Activated naive CD8-positive, alpha-beta T cell treated with anti-CD3 and anti-CD28 coated beads, Interleukin-2, amount 10 ng/mL, durations not matched to agents 7 days and 5 days (primary cell): ENCODE data around the gene LRIG1. TPM values are rescaled to one million over a fixed set of nuclear protein-coding genes. Genes with fewer than 3 reads are reported as not detected.
A peak's percentile ranks its signal among the peaks of the same experiment; 100 is the strongest.

Experiments used
- ATAC-seq: fragments of 150-1000 bp; cut with Tn5 transposase; one replicate; pipeline ENCODE4 v1.10.0; 2021; ENCODE audit warnings: low read depth, moderate library complexity
- POLR2A ChIA-PET: fragments of 350-600 bp; sonication (Branson Sonifier 250); formaldehyde crosslinking; loops from one replicate; lab custom pipeline; 2021; ENCODE audit warnings: antibody characterized with exemption; lab: Charles Lee
- DNase-seq: peaks from one replicate; pipeline ENCODE4 v3.0.0; 2021
- H3K27ac Mint-ChIP-seq: one replicate; pipeline ENCODE4 v1.8.0; 2022; ENCODE audit warnings: mild to moderate bottlenecking, mixed read lengths
- H3K27me3 Mint-ChIP-seq: one replicate; pipeline ENCODE4 v1.8.0; 2022; ENCODE audit warnings: mild to moderate bottlenecking, moderate library complexity, mixed read lengths
- H3K36me3 Mint-ChIP-seq: one replicate; pipeline ENCODE4 v1.8.0; 2021; ENCODE audit warnings: mild to moderate bottlenecking, mixed read lengths
- H3K4me1 Mint-ChIP-seq: one replicate; pipeline ENCODE4 v1.8.0; 2021; ENCODE audit warnings: mixed read lengths
- H3K4me3 Mint-ChIP-seq: one replicate; pipeline ENCODE4 v1.8.0; 2022; ENCODE audit warnings: mild to moderate bottlenecking, moderate library complexity, mixed read lengths
- H3K9me3 Mint-ChIP-seq: one replicate; pipeline ENCODE4 v1.8.0; 2021; ENCODE audit warnings: mixed read lengths
- total RNA-seq, 2 experiments: library from RNA; stranded (reverse); gene quantifications; one replicate each; pipeline ENCODE4 v1.2.3, GENCODE V29; 2021

The LRIG1 gene
- total RNA-seq = 10 to 100 TPM; 17.9 to 27.0 TPM

DNA sequence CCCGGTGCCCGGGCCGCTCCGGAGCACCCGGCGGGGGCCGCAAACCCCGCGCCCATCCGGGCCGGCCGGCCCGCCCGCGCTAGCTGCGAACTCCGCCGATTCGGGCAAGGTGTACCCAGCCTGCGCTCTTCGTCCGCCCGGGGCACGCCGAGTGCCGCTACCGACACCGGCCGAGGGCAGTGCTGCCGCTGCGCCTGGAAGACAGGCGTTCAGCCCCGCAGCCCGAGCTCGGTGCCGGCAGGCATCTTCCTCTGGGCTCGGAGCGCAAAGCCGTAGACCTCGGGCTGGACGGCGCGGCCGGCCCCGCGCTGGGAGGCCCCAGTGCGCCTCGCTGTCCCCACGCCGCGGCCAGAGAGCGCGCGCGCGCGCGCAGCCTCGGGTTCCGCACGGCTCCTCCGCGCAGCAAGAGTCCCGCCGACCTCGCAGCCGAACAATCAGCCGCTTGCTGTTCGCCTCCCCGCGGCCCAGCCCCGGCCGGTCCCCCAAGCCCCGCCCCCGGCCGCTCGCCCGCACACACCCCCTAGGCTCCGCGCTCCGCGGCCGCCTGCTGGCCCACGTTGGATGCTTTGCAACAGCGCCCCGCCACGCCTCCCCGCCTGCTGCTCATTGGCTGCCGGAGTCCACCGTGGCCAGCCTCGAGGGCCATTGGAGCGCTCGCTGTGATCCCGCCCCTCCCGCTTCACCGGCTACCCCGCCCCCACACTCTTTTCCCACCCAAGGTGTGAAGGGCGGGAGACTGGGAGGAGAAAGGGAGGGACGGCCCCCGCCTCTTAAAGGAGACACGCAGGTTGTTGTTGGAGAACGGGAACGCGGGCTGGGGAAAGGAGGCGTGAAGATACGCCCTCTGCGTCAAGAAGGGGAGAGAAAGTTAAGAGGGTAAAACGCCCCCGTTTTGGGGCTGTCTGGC, at the start of gene LRIG1:
LRIG1 (minus strand) TSS at position 447 of the 907 bp plus-strand sequence. CDS start 615 bp downstream, outside the sequence.
- POLR2A ChIA-PET = interaction anchor here (2.3 kb wide), 1 partner anchor 10 kb away, joined by 10 read pairs; no protein-coding TSS in a partner anchor
- no peaks in the 10 kb centered on the region for H3K9me3 Mint-ChIP-seq
- peaks cover 45% of the 10 kb centered on the region for H3K27me3 Mint-ChIP-seq
- peak within 1 kb of the TSS; percentile 92 for H3K4me3 Mint-ChIP-seq
- ATAC-seq (peak; percentile 99), DNase-seq (peak; percentile 97)
- peaks cover 2% of the 10 kb centered on the region for H3K36me3 Mint-ChIP-seq
- H3K4me1 Mint-ChIP-seq = peaks cover 39% of the 10 kb centered on the region
- H3K27ac Mint-ChIP-seq = peak within 1 kb of the TSS; percentile 82

DNA sequence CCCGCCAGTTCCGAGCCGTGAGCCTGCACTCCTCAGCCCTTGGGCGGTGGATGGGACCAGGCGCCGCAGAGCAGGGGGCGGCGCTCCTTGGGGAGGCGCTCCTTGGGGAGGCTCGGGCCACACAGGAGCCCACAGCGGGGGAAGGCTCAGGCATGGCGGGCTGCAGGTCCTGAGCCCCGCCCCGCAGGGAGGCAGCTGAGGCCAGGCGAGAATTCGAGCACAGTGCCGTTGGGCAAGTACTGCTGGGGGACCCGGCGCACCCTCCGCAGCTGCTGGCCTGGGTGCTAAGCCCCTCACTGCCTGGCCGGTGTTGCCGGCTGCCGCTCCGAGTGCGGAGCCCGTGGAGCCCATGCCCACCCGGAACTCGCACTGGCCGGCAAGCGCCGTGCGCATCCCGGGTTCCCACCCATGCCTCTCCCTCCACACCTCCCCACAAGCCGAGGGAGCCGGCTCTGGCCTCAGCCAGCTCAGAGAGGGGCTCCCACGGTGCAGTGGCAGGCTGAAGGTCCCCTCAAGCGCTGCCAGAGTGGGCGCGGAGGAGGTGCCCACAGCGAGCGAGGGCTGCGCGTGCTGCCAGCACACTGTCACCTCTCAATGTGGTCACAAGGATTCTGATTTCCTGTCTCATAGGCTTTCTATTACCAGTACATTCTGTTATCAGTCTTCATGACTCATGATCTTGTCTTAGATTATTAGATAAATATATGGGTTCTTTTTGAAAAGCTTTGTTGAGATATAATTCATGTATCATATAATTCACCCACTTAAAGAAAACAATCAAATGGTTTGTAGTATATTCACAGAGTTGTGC, 44.0 kb upstream of the LRIG1 start:
- no peaks in the 10 kb centered on the region for H3K27me3 Mint-ChIP-seq
- no peak for ATAC-seq
- POLR2A ChIA-PET = no interaction called here
- no peaks in the 10 kb centered on the region for H3K36me3 Mint-ChIP-seq
- no peak overlapping the region for H3K27ac Mint-ChIP-seq
- H3K4me1 Mint-ChIP-seq = no peaks in the 10 kb centered on the region
- peaks cover 1% of the 10 kb centered on the region for H3K9me3 Mint-ChIP-seq
- H3K4me3 Mint-ChIP-seq = no peak overlapping the region
- no peak for DNase-seq

GRCh38 chr3:66542153-66542552, 41.3 kb upstream of the LRIG1 start:
- ATAC-seq (no peak), DNase-seq (no peak)
- H3K9me3 Mint-ChIP-seq = peaks cover 1% of the 10 kb centered on the region
- no peak overlapping the region for H3K4me3 Mint-ChIP-seq
- H3K36me3 Mint-ChIP-seq = no peaks in the 10 kb centered on the region
- peaks cover 8% of the 10 kb centered on the region for H3K27me3 Mint-ChIP-seq
- H3K27ac Mint-ChIP-seq = no peak overlapping the region
- no peaks in the 10 kb centered on the region for H3K4me1 Mint-ChIP-seq
- POLR2A ChIA-PET = no interaction called here

DNA sequence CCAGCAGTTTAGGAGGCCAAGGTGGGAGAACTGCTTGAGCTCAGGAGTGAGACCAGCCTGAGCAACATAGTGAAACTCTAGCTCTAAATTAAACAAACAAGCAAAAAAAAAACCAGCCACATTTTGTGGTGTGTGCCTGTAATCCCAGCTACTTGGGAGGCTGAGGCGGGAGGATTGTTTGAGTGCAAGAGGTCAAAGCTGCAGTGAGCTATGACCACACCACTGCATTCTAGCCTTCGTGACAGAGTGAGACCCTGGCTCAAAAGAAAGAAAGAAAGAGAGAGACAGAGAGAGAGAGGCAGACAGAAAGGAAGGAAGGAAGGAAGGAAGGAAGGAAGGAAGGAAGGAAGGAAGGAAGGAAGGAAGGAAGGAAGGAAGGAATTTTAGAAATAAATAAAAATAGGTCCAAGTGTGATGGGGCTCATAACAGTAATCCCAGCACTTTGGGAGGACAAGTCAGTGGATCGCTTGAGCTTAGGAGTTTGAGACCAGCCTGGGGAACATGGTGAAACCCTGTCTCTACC, 38.7 kb upstream of the LRIG1 start:
- ATAC-seq (no peak), DNase-seq (no peak)
- no peak overlapping the region for H3K4me3 Mint-ChIP-seq
- H3K4me1 Mint-ChIP-seq = no peaks in the 10 kb centered on the region
- POLR2A ChIA-PET = no interaction called here
- H3K27ac Mint-ChIP-seq = no peak overlapping the region
- H3K36me3 Mint-ChIP-seq = no peaks in the 10 kb centered on the region
- H3K9me3 Mint-ChIP-seq = peaks cover 1% of the 10 kb centered on the region
- H3K27me3 Mint-ChIP-seq = peaks cover 14% of the 10 kb centered on the region

GRCh38 chr3:66538390-66538789, 37.6 kb upstream of the LRIG1 start:
- H3K4me1 Mint-ChIP-seq = no peaks in the 10 kb centered on the region
- no peak overlapping the region for H3K27ac Mint-ChIP-seq
- no peak for DNase-seq
- no peak overlapping the region for H3K4me3 Mint-ChIP-seq
- H3K27me3 Mint-ChIP-seq = peaks cover 14% of the 10 kb centered on the region
- no peaks in the 10 kb centered on the region for H3K36me3 Mint-ChIP-seq
- ATAC-seq = no peak
- POLR2A ChIA-PET = no interaction called here
- H3K9me3 Mint-ChIP-seq = no peaks in the 10 kb centered on the region

- Mint-ChIP-seq H3K9me3 (no peaks in the 10 kb centered on the region), H3K4me1 (no peaks in the 10 kb centered on the region), H3K4me3 (no peak overlapping the region), H3K27ac (no peak overlapping the region), H3K36me3 (no peaks in the 10 kb centered on the region), H3K27me3 (peaks cover 14% of the 10 kb centered on the region)
- no peak for DNase-seq
- POLR2A ChIA-PET = no interaction called here
- no peak for ATAC-seq
These were observed 36.9 kb upstream of the LRIG1 start for GRCh38 chr3:66537735-66538134.

- Mint-ChIP-seq H3K4me1 (no peaks in the 10 kb centered on the region), H3K27ac (no peak overlapping the region), H3K27me3 (peaks cover 14% of the 10 kb centered on the region), H3K4me3 (no peak overlapping the region), H3K36me3 (no peaks in the 10 kb centered on the region), H3K9me3 (no peaks in the 10 kb centered on the region)
- POLR2A ChIA-PET = no interaction called here
- ATAC-seq = no peak
- no peak for DNase-seq
These were observed 36.0 kb upstream of the LRIG1 start for GRCh38 chr3:66536791-66537190.

GRCh38 chr3:66534304-66534845, 33.6 kb upstream of the LRIG1 start:
- Mint-ChIP-seq H3K9me3 (no peaks in the 10 kb centered on the region), H3K4me1 (no peaks in the 10 kb centered on the region), H3K27ac (no peak overlapping the region), H3K4me3 (no peak overlapping the region), H3K36me3 (no peaks in the 10 kb centered on the region), H3K27me3 (peaks cover 11% of the 10 kb centered on the region)
- POLR2A ChIA-PET = no interaction called here
- DNase-seq (no peak), ATAC-seq (no peak)

GRCh38 chr3:66532613-66533012, 31.8 kb upstream of the LRIG1 start:
- no peak for DNase-seq
- H3K4me3 Mint-ChIP-seq = no peak overlapping the region
- H3K36me3 Mint-ChIP-seq = no peaks in the 10 kb centered on the region
- H3K27me3 Mint-ChIP-seq = peaks cover 6% of the 10 kb centered on the region
- H3K9me3 Mint-ChIP-seq = no peaks in the 10 kb centered on the region
- ATAC-seq = no peak
- POLR2A ChIA-PET = no interaction called here
- H3K4me1 Mint-ChIP-seq = no peaks in the 10 kb centered on the region
- H3K27ac Mint-ChIP-seq = no peak overlapping the region

GRCh38 chr3:66532160-66532587, 31.4 kb upstream of the LRIG1 start:
- DNase-seq = no peak
- H3K27ac Mint-ChIP-seq = no peak overlapping the region
- H3K9me3 Mint-ChIP-seq = no peaks in the 10 kb centered on the region
- no peaks in the 10 kb centered on the region for H3K4me1 Mint-ChIP-seq
- no peak overlapping the region for H3K4me3 Mint-ChIP-seq
- POLR2A ChIA-PET = no interaction called here
- H3K27me3 Mint-ChIP-seq = peaks cover 6% of the 10 kb centered on the region
- no peak for ATAC-seq
- no peaks in the 10 kb centered on the region for H3K36me3 Mint-ChIP-seq

- peaks cover under 1% of the 10 kb centered on the region for H3K27me3 Mint-ChIP-seq
- no peaks in the 10 kb centered on the region for H3K36me3 Mint-ChIP-seq
- DNase-seq (no peak), ATAC-seq (no peak)
- H3K27ac Mint-ChIP-seq = no peak overlapping the region
- no peaks in the 10 kb centered on the region for H3K9me3 Mint-ChIP-seq
- POLR2A ChIA-PET = no interaction called here
- no peak overlapping the region for H3K4me3 Mint-ChIP-seq
- H3K4me1 Mint-ChIP-seq = peaks cover 3% of the 10 kb centered on the region
These were observed 30.4 kb upstream of the LRIG1 start for GRCh38 chr3:66531256-66531655.

DNA sequence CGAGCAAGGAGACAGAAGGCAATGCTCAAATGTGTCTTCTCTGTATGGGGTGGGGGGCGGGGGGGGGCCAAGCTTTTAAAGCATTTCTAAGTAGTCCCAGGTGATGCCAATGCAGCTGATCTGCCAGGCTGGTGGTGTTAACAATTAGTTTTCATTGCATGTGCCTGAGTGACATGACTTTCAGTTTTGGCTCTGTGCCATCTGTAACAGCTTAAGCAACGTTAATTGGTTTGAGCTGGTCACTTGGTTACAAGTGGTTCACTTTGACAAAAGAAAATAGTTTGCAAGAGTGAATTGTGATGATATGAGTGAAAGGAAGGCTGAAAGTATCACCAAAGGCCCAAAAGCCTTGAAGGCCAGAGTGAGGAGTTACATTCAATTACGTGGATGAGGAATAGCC, 26.4 kb upstream of the LRIG1 start:
- Mint-ChIP-seq H3K4me3 (no peak overlapping the region), H3K27ac (no peak overlapping the region), H3K27me3 (peaks cover 20% of the 10 kb centered on the region), H3K9me3 (no peaks in the 10 kb centered on the region), H3K36me3 (no peaks in the 10 kb centered on the region), H3K4me1 (peaks cover 6% of the 10 kb centered on the region)
- POLR2A ChIA-PET = no interaction called here
- no peak for ATAC-seq
- DNase-seq = no peak

DNA sequence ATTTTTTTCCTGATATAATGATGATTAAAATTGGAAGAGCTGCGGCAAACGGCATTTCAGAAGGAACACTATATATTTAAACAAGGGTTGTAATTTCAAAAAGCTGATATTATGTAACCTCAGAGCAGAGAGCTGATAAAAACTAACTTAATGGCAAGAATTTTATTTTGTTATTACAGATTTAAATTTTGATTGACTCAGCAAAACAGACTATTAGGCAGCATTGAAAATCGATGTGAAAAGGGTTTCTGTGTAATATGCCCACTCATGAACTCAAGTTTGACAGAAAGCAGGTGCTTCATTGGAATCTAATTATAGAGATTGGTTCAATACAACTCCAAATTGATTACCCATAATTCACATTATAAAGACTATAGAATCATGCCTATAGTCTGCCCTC, 24.9 kb upstream of the LRIG1 start:
- ATAC-seq (no peak), DNase-seq (no peak)
- Mint-ChIP-seq H3K27me3 (peaks cover 23% of the 10 kb centered on the region), H3K9me3 (no peaks in the 10 kb centered on the region), H3K4me1 (peaks cover 6% of the 10 kb centered on the region), H3K36me3 (no peaks in the 10 kb centered on the region), H3K4me3 (no peak overlapping the region), H3K27ac (no peak overlapping the region)
- POLR2A ChIA-PET = no interaction called here
